Left ventricle myocardium inferior (tissue), 1 donor: ENCODE results near the gene IPO7. TPM values are rescaled to one million over a fixed set of nuclear protein-coding genes. Genes with fewer than 3 reads are reported as not detected.

Experiments
- DNase-seq: peaks from one replicate; pipeline ENCODE4 v3.0.0-alpha.2; 2020
- H3K27ac ChIP-seq: fragments of 200-600 bp; replicated peaks from 2 replicates; pipeline ENCODE4 v1.8.0; 2021
- H3K27me3 ChIP-seq: fragments of 200-600 bp; 2 replicates; pipeline ENCODE4 v1.8.0; 2021; ENCODE audit warnings: low read depth
- H3K36me3 ChIP-seq: fragments of 200-600 bp; 2 replicates; pipeline ENCODE4 v1.8.0; 2021
- H3K4me1 ChIP-seq: fragments of 200-600 bp; 2 replicates; pipeline ENCODE4 v1.8.0; 2021
- H3K4me3 ChIP-seq: fragments of 200-600 bp; 2 replicates; pipeline ENCODE4 v1.8.0; 2021; ENCODE audit warnings: mild to moderate bottlenecking, moderate library complexity
- H3K9me3 ChIP-seq: fragments of 200-600 bp; replicated peaks from 2 replicates; pipeline ENCODE4 v1.8.0; 2021
- CTCF ChIP-seq: fragments of 200-600 bp; IDR thresholded peaks from 2 replicates; pipeline ENCODE4 v1.8.0; 2021; ENCODE audit warnings: antibody characterized with exemption, mild to moderate bottlenecking, borderline replicate concordance
- intact Hi-C: fragments of 100-400 bp; cut with micrococcal nuclease; formaldehyde crosslinking; loops from one replicate; pipeline ENCODE4 v1.11.0; 2022
- total RNA-seq: library from RNA; stranded (reverse); fragmentation: NEBNext Ultra II Directional; extraction: Animal tissue kit (Norgen Biotek cat#: 25700); gene quantifications from one replicate; pipeline ENCODE4 v1.2.1, GENCODE V29; 2021
- donor health status: DM: no; HTN: yes; CAD: no; lungs with severe emphysema.

Gene IPO7
- total RNA-seq, 1 donor from 2014 or later, result 150 TPM

GRCh38 chr11:9489080-9489765 lies 104.8 kb downstream of the IPO7 start:
- DNase-seq, result no peak
- intact Hi-C loops, result no loop called here
- no peak for TF ChIP-seq CTCF
- H3K9me3 ChIP-seq, result no peaks in the 10 kb centered on the region
- peaks cover 90% of the 10 kb centered on the region for H3K36me3 ChIP-seq
- no peak overlapping the region for H3K27ac ChIP-seq
- no peaks in the 10 kb centered on the region for H3K27me3 ChIP-seq
- no peaks in the 10 kb centered on the region for H3K4me1 ChIP-seq
- no peak overlapping the region for H3K4me3 ChIP-seq

- TF ChIP-seq CTCF, result no peak
- Histone ChIP-seq H3K36me3 (peaks cover 90% of the 10 kb centered on the region), H3K4me1 (no peaks in the 10 kb centered on the region), H3K27ac (no peak overlapping the region), H3K4me3 (no peak overlapping the region), H3K9me3 (no peaks in the 10 kb centered on the region), H3K27me3 (no peaks in the 10 kb centered on the region)
- no peak for DNase-seq
- intact Hi-C loops, result no loop called here
Measured at GRCh38 chr11:9490376-9490775, 105.9 kb downstream of the IPO7 start.

GRCh38 chr11:9493492-9493891 lies 109.0 kb downstream of the IPO7 start:
- Histone ChIP-seq H3K9me3 (no peaks in the 10 kb centered on the region), H3K27ac (no peak overlapping the region), H3K4me3 (no peak overlapping the region), H3K4me1 (no peaks in the 10 kb centered on the region), H3K27me3 (no peaks in the 10 kb centered on the region), H3K36me3 (peaks cover 96% of the 10 kb centered on the region)
- DNase-seq, result no peak
- no peak for TF ChIP-seq CTCF
- intact Hi-C loops, result no loop called here

- H3K9me3 ChIP-seq, result no peaks in the 10 kb centered on the region
- intact Hi-C loops, result no loop called here
- H3K4me1 ChIP-seq, result no peaks in the 10 kb centered on the region
- TF ChIP-seq CTCF, result no peak
- no peak overlapping the region for H3K27ac ChIP-seq
- no peak overlapping the region for H3K4me3 ChIP-seq
- H3K36me3 ChIP-seq, result peaks cover 100% of the 10 kb centered on the region
- DNase-seq, result no peak
- no peaks in the 10 kb centered on the region for H3K27me3 ChIP-seq
Measured at GRCh38 chr11:9494316-9494715, 109.9 kb downstream of the IPO7 start.

- Histone ChIP-seq H3K4me1 (no peaks in the 10 kb centered on the region), H3K4me3 (no peak overlapping the region), H3K27me3 (no peaks in the 10 kb centered on the region), H3K9me3 (no peaks in the 10 kb centered on the region), H3K36me3 (peaks cover 100% of the 10 kb centered on the region), H3K27ac (no peak overlapping the region)
- intact Hi-C loops, result no loop called here
- TF ChIP-seq CTCF, result no peak
- no peak for DNase-seq
Measured at GRCh38 chr11:9495803-9496514, 111.5 kb downstream of the IPO7 start.

Other genes with a start within 250 kb of the IPO7 start
- 117 TPM for gene DENND5A, start 119.3 kb upstream of the IPO7 start, total RNA-seq
- gene TMEM41B, start 70.1 kb upstream of the IPO7 start, total RNA-seq, result 20.2 TPM
- 21.7 TPM for gene ZNF143, start 76.4 kb downstream of the IPO7 start, total RNA-seq
- 41.8 TPM for gene WEE1, start 189.0 kb downstream of the IPO7 start, total RNA-seq